CMK (cell line): ENCODE data around the gene TXNL4B.
"Not testable (repeated sequence)": the region's sequence is repeated elsewhere in the genome, so short reads cannot be mapped to it uniquely, and the experiment has no call there.

Experiments used
- DNase-seq: peaks from one replicate; pipeline ENCODE4 v3.0.0-alpha.2; 2010; ENCODE audit warnings: low read depth

Gene TXNL4B

DNA sequence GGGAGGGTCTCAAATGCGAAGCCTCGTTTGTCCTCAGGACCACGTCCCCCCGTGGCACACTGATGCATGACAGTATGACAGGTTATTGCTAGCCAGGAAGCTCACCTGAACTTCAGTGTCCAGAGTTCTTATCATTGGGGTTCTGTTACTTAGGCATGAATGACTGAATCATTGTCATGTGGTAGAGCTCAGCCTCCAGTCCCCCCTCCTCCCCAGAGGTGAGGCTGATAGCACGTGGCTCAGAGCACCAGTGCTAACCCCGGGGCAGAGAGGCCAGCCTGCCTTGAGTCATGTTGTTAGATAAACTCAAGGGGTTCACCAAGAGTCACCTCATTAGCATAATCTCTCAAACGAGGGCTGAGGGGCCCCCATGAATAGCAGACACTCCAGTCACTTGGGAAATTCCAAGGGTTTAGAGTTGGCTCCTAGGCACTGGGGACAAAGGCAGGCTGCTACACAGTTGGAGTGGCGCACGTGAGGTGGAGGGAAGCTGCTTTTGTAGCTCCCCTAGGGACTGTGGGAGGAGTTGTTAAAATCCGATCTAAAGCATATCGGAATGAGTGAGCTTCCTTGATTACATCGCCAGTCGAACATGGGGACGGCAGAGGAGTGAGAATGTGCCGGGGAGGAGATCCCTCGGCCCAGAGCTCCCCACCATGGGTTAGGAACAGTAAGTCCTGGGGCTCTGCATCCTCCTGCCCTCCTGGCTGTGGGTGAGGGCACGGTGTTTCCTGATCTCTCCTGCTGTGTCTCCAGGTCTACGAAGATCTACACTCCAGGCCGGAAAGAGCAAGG is 18.4 kb upstream of the TXNL4B start:
- no peak for DNase-seq

DNA sequence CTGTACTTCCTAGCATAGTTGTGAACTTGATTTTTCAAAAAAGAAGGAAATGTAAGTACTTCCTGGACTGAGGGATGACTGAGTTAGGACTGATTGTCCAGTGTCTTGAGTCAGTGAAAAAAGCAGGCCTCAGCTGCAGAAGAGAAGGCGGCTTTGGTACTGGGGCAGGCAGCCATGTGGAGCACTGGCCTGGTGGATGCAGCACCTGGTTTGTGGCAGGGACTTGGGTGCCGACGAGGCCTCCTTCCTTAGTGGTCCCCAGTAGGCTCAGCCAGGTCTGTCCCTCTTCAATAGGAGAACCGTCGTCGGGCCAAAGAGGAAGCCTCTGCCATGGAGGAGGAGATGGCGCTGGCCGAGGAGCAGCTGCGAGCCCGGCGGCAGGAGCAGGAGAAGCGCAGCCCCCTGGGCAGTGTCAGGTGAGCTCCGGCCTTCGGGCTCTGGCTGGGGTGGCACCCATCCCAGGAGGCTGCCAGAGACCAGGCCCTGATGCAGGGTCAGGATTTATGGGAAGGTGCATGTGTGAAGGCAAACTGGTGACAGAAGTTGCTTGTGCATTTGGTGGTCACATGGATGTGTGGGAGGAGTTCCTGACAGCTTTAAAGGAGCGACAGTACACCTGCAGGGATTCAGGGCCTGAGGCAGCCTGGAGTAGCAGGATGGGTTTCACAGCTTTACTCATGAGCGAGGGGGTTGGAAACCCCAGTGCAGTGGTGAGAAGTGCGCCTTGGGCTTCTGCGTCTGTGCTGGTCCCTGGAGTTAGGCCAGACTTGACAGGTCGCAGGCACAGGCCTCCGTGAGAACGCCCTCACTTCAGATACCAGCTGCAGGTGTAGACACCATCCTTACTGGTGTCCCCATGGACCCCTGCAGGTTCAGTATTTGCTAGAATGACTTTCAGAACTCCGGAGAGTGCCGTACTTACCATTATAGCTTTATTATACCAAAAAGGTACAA is 17.5 kb upstream of the TXNL4B start:
- no peak for DNase-seq

DNA sequence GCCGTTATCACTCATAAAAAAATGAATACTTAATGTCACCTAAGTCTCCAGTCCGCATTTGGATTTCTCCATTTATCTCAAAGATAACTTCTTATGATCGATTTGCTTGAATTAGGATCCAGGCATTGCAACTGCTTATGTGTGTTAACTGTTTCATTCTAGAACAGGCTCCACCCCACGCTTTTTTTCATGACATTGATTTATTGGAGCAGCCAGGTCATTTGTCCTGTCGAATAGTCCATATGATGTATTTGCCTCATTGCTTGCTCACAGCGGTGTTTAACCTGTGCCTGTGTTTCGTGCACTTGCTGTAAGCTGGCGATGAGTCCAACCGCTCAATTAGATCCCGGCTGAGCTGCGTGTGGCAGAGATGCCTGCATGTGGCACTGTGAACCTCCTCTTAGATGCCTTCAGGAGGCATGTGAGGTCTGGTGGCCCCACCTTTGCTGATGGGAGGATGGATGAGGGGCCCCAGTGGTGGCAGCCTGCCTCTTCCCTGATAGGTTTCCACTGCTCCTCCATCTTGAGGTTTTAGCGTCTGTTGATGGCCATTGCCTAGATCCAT is 16.6 kb upstream of the TXNL4B start:
- DNase-seq, result no peak

DNA sequence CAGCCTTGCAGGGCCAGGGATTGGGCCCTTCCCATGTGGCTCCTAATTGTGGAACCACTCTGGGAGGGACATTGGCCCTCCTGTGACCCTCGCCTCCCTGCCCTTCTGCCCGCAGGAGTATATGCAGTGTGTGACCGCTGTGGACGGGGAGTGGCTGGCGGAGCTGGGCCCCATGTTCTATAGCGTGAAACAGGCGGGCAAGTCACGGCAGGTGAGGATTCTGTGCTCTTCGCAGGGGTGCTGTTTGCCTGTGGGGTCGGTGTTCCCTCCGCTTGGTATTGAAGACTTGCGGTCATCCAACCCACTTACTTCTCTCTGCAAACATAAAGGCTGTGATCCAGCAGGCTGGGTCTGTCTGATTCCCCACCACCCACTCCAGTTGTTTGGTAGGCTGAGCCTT is 15.9 kb upstream of the TXNL4B start:
- no peak for DNase-seq

DNA sequence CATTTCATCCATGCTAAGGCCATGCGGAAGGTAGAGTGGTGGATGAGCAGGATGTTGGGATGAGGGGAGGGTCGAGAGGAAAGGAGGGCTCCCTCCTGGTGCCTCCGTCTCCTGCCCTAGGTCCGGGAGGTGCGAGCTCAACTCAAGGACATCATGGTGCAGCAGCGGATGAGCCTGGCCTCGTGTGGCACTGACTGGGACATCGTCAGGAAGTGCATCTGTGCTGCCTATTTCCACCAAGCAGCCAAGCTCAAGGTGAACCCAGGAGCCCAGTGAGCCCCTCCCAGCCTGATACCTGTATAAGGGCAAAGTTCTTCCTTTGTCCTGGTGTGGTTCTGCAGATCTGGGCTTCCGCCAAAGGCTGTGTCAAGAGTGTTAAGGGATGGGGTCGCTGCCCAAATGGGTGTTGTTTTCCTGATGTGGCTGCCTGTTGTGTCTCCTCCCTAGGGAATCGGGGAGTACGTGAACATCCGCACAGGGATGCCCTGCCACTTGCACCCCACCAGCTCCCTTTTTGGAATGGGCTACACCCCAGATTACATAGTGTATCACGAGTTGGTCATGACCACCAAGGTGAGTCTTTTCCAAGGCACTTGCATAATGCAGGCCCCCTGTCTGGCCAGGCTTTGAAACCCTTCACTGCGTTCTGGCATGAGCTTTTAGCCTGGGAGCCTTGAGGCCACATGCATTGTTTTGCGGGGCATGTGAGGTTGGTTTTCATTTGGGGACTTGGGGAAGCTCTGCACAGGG is 15.1 kb upstream of the TXNL4B start:
- no peak for DNase-seq

DNA sequence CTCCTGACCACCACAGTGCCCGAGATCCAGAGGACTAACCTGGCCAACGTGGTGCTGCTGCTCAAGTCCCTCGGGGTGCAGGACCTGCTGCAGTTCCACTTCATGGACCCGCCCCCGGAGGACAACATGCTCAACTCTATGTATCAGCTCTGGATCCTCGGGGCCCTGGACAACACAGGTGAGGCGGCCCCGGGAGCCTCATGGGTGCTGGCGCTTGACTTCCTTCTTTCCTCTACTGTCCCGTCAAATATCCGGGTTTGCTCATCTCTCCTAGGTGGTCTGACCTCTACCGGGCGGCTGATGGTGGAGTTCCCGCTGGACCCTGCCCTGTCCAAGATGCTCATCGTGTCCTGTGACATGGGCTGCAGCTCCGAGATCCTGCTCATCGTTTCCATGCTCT is 14.0 kb upstream of the TXNL4B start:
- DNase-seq, result no peak

DNA sequence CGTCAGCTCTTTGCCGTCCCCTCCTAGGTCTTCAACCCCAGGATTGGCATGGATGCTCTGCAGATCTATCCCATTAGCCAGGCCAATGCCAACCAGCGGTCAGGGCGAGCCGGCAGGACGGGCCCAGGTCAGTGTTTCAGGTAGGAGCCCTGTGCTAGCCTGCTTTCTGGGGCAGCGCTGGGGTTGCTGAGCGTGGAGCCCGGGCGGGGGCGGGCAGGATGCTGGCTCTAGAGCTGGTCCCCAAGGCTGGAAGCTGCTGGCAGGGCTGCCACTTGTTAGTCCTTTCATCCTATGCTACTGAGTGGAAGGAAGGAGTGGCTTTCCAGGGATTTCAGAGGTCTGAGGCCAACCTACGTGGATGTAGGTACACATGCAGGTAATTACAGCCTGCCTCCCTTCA is 12.6 kb upstream of the TXNL4B start:
- no peak for DNase-seq

DNA sequence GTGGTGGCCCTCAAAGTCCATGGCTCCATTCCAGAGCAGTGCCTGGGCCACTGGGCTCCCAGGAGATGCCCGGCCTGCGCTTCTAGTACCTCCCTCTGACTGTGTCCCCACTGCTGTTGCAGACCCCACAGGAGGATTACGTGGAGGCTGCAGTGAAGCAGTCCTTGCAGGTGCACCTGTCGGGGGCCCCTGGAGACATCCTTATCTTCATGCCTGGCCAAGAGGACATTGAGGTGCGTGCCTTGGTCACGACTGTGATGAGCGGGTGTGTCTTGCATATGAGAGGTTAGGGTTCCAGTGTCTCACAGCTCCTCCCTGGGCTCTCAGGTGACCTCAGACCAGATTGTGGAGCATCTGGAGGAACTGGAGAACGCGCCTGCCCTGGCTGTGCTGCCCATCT is 11.5 kb upstream of the TXNL4B start:
- no peak for DNase-seq

DNA sequence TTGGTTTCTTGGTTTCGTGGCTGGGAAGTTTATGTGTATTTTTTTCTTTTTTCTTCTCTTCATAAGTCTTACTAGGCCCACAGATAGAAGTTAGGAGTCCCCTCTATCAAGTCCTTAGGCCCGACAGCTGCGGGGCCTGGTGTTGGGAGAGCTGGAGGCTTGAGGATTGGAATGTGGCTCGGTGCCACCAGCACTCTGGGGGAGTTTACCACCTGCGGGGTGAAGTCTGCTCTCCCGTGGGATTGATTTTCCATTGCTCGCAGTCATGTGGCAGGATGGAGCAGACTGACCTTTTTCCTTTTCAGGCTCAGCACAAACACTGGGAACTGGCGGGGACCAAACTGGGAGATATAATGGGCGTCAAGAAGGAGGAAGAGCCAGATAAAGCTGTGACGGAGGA is 7.8 kb upstream of the TXNL4B start:
- no peak for DNase-seq

DNA sequence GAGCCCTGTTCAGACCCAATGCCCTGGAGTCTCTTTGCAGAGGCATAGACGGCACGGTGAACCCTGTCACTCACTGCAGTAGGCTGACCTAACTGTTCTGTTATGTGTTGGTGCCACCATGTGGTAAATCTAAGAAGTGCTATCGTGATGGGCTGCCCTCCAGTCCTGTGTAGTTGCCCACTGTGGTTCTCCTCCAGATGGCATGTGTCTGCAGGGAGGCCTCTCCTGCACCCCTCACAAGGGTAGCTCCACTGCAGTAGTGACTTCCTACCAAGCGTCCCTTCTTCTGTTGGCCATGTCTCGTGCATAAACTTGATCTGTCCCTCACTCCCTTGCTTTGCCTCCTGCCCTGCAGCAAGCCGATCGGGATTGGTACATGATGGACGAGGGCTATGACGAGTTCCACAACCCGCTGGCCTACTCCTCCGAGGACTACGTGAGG is 6.0 kb upstream of the TXNL4B start:
- peak; percentile 37 for DNase-seq

DNA sequence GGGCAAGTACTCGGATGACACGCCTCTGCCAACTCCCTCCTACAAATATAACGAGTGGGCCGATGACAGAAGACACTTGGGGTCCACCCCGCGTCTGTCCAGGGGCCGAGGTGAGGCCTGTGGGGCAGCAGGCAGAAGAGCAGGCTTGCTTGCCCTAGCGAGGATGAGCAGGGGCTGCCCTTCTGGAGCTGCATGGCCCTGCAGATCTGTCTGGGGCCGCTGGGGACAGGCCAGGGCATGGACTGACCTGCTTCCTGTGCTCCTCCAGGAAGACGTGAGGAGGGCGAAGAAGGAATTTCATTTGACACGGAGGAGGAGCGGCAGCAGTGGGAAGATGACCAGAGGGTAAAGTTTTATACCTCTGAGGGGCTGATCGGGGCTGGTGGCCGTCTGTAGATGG is 5.5 kb upstream of the TXNL4B start:
- DNase-seq, result no peak

DNA sequence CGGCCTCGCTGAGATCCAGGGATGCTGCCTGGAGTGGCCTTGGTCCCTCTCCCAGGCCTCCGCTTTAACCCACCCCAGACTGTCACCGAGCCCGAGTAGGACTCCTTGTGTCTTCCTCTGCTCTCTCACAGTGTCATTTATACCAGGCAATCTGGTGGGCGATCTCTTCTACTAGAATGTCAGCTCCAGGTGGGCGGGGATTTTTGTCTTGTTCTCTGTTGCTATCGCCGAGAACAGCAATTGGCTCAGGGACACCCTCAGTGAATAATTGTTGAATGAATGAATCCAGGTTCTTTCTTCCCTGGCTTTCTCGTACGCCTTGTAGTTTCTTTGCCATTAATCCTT is 818 bp upstream of the TXNL4B start:
- DNase-seq, result no peak

DNA sequence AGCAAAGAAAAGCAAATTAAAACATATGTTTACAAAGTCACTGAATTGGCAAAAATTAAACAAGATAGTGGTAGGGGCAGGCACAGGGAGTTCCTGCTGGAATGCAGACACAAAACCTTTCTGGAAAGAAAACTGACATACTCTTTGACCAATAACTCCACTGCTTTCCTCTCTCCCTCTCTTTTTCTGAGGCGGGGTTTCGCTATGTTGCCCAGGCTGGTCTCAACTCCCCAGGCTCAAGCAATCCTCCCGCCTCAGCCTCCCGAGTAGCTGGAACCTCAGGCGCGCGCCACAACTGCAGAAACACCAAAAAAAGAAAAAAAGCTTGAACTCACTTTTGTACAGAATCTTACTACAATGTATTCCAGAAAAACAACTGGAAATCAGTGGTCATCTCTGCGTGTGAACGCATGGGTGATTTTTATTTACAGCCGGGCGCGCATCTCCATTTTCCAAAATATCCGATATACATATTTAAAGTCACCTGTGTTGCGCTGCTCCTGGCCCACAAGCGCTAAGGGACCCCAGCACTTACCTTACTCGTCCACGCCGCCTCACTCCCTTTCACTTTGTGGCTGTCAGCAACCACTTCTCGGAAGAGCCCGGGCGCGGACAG is 480 bp downstream of the TXNL4B start:
- DNase-seq, result no peak

DNA sequence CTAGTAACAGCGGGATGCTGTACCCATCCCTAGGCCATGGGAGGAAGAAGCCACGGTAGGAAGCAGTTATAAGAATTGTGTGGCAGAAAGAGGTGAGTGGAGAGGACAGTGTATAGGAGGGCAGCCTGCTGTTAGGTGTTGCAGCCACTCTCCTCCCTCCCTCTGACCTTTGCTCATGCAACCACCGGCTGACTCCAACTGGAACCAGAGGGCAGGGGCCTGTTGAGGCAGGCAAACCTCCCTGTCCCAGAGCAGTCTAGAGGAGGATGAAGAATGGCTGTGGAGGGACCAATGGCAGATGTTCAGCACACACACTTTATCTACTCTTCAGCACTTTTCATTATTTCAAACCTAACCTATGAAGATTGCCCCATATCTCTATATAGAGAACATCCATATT is 2.2 kb downstream of the TXNL4B start:
- DNase-seq, result no peak

DNA sequence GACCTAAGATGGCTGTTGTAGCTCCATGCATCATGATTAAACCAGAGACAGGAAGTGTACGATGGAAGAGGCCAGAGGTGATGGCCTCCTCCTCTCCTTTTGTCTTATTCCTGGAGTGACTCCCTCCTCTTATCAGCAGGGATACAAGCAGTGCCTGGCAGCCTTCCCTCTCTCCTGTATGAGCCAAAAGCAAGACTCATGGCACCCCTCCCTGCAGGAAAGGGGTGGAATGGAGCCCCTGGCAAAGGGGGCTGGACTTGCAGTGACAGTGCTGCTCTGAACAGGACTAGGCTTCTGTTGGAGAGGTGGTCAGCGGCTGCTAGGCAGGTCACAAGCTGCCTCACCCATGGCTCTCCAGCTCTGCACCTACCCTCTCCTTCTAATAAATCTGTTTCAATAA is 8.4 kb downstream of the TXNL4B start:
- DNase-seq, result no peak

DNA sequence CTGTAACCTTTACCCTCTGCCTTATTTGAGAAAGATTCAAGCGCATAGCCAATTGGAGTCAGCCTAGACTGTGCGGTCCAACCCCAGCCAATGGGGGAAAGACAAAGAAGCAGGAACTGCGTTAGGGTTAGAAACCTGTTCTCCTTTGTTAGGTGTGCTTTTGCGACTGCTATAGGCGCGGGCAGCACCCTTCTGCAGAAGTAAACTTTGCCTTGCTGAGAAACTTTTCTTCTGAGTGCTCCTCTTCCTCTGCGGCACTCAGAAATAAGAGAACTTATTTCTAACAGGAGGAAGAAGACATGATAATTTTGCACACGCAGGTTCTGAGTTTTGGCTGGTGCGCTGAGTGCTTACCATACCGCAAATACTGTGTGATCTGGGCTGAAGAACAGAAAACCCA is 9.0 kb downstream of the TXNL4B start:
- DNase-seq, result no peak

DNA sequence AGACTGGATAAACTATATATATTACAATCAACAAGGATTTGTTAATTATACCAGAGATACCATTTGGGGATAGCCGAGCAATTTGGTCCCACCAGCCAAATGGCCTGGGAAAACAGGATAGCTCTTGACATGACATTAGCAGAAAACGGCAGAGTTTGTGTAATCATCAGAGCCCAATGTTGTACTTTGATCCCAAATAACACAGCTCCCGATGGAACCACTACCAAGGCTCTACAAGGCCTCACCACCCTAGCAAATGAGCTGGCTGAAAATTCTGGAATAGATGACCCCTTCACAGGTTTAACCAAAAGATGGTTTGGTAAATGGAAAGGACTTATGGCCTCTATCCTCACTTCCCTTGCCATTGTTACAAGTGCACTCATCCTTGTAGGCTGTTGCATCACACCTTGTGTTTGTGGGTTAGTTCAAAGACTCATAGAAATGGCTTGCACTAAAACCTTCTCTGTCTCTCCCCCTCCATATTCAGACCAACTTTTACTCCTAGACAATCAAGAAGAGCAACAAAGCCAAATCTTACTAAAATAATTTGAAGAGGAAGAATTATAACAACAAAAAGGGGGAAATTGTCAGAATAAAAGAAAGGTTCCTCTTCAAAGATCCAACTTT is 9.5 kb downstream of the TXNL4B start:
- no peak for DNase-seq

DNA sequence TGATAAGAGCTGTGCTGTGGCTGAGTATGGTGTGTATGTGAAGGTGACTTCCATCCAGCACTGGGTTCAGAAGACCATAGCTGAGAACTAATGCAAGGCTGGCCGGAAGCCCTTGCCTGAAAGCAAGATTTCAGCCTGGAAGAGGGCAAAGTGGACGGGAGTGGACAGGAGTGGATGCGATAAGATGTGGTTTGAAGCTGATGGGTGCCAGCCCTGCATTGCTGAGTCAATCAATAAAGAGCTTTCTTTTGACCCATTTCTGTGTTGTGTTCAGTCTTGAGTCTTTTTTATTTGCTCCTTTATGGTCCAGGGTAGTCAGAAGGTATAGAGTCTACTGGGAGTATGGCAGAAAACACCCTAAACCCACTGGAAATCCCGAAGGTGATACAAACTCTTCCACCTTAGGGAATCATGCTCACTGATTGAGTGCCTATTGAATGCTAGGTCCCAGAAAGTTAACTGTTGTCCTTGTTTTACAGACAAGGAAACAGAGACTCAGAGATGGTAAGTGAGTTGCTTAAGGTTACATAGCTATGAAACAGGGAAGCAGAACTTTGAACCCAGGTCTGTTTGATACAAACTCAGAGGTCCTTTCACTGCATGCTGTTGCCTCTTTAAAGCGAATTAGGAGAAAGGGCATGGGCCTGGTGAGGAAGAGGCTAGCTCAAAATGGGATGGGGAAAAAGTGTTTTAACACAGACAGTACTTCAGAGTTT is 16.3 kb downstream of the TXNL4B start:
- DNase-seq, result not testable (repeated sequence)

DNA sequence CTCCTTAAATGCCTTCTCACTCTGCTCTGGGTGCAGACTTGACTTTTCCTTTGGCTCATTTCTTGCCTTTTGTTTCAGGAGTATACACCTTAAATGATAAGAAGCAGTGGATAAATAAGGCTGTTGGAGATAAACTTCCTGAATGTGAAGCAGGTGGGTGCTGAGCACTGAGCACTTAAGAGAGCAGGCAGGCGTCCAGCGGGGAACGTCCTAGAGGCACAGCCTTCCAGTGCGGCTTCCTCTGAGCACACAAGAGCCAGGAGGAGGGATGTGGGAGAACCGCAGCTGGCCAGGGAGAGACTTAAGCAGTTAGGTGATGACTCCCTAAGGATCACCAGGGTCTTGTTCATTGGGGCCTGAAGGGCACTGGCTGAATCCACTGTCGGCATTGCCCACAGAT is 18.4 kb downstream of the TXNL4B start:
- not testable (repeated sequence) for DNase-seq

DNA sequence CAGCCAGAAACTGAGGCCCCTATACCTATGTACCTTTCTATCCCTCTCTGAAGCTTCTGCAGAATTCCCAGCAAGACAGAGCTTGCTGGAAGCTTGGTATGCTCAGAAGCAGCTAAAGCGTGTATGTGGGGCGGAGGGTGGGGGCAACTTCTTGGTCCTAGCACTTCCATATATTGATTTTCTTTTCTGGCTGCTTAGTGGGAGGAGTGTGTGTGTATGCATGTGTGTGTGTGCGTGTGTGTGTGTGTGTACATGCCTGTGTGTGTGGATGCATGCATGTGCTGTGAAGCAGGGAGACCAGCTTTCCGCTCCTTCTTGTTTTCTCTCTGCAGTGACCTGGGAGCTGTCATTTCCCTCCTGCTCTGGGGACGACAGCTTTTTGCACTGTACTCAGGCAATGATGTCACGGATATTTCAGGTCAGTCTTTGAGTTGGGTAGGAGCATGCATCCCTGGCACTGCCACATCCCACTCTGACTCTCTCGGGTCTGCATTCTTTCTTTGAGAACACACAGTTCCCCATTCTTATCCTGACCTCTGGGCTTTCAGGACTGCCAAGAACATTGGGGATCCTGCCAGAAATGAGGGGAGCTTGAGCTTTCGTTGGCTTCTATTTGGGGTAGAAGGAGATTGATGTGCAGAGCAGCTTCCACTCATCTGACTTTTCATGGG is 19.7 kb downstream of the TXNL4B start:
- no peak for DNase-seq
